ENCODE results near the gene HSPH1. TPM values are rescaled to one million over a fixed set of nuclear protein-coding genes. Genes with fewer than 3 reads are reported as not detected.

Gene HSPH1
- total and polyA plus RNA-seq, 2 of the 13 experiments (the other 11 are each of a cell fraction or from before 2014, with no cell fraction given), result 13.0 to 62.9 TPM

DNA sequence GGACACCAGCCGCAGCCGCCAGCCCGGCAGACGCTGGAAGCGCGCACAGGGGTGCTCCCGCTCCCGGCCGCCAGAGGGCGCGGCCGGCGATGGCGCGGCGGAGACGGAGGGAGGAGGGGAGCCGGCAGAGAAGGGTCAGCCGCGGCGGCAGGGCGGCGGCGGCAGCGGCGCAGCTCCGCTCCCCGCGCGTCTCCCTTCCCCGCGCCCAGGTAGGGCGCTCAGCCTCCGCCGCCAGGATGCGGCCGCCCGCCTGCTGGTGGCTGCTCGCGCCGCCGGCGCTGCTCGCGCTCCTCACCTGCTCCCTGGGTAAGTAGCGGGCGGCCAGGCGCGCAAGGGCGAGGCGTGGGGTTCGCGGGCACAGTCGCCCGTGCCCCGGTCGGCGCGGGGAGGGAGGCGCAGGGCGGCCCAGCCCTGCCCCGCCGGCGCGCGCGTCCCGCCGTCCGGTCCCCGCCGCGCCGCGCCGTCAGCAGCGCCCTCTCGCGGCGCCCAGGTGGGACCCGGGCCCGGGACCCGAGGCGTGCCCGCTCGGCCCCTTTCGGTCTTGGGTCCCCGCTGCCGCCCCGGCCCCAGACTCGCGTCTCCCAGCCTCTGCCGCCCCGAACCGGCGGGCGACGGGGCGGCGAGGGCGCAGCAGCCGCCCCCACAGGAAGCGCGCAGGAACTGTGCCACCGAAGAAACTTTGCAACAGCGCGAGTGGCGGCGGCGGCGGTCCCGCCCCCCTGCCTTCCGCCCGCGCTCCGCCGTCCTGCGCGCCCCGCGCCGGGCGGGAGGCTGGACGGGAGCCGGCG, 38.3 kb upstream of the HSPH1 start, which contains the start of gene B3GLCT (continued):
- TF ChIP-seq, protein P1, sequence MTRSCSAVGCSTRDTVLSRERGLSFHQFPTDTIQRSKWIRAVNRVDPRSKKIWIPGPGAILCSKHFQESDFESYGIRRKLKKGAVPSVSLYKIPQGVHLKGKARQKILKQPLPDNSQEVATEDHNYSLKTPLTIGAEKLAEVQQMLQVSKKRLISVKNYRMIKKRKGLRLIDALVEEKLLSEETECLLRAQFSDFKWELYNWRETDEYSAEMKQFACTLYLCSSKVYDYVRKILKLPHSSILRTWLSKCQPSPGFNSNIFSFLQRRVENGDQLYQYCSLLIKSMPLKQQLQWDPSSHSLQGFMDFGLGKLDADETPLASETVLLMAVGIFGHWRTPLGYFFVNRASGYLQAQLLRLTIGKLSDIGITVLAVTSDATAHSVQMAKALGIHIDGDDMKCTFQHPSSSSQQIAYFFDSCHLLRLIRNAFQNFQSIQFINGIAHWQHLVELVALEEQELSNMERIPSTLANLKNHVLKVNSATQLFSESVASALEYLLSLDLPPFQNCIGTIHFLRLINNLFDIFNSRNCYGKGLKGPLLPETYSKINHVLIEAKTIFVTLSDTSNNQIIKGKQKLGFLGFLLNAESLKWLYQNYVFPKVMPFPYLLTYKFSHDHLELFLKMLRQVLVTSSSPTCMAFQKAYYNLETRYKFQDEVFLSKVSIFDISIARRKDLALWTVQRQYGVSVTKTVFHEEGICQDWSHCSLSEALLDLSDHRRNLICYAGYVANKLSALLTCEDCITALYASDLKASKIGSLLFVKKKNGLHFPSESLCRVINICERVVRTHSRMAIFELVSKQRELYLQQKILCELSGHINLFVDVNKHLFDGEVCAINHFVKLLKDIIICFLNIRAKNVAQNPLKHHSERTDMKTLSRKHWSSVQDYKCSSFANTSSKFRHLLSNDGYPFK (CRISPR knock-in tag; IDR thresholded peaks at IDR 0.05; ENCODE audit: borderline replicate concordance), result no peak
- TF ChIP-seq NFE2L2 (IDR thresholded peaks at IDR 0.05; ENCODE audit: low read length), result no peak
- peak; percentile 55 for TF ChIP-seq RBFOX2 (IDR thresholded peaks at IDR 0.05; ENCODE audit: low read depth, low read length)
- peak; percentile 93 for TF ChIP-seq SKI (IDR thresholded peaks at IDR 0.05; ENCODE audit: partially characterized antibody)
- no peak for TF ChIP-seq SCMH1 (CRISPR knock-in tag; IDR thresholded peaks at IDR 0.05; ENCODE audit: borderline replicate concordance)
- TF ChIP-seq KAT8 (CRISPR knock-in tag; IDR thresholded peaks at IDR 0.05), result no peak
- TF ChIP-seq MXD4 (CRISPR knock-in tag; IDR thresholded peaks at IDR 0.05), result no peak
- TF ChIP-seq NFRKB (IDR thresholded peaks at IDR 0.05), result no peak
- no peak for TF ChIP-seq SSRP1 (CRISPR knock-in tag; IDR thresholded peaks at IDR 0.05)
- no peak for TF ChIP-seq ZNF558 (CRISPR knock-in tag; IDR thresholded peaks at IDR 0.05; ENCODE audit: borderline replicate concordance)
- TF ChIP-seq, protein P2, sequence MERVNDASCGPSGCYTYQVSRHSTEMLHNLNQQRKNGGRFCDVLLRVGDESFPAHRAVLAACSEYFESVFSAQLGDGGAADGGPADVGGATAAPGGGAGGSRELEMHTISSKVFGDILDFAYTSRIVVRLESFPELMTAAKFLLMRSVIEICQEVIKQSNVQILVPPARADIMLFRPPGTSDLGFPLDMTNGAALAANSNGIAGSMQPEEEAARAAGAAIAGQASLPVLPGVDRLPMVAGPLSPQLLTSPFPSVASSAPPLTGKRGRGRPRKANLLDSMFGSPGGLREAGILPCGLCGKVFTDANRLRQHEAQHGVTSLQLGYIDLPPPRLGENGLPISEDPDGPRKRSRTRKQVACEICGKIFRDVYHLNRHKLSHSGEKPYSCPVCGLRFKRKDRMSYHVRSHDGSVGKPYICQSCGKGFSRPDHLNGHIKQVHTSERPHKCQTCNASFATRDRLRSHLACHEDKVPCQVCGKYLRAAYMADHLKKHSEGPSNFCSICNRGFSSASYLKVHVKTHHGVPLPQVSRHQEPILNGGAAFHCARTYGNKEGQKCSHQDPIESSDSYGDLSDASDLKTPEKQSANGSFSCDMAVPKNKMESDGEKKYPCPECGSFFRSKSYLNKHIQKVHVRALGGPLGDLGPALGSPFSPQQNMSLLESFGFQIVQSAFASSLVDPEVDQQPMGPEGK (CRISPR knock-in tag; IDR thresholded peaks at IDR 0.05), result peak; percentile 27; the same call in 1 of the 2 replicates
- TF ChIP-seq, protein P3, sequence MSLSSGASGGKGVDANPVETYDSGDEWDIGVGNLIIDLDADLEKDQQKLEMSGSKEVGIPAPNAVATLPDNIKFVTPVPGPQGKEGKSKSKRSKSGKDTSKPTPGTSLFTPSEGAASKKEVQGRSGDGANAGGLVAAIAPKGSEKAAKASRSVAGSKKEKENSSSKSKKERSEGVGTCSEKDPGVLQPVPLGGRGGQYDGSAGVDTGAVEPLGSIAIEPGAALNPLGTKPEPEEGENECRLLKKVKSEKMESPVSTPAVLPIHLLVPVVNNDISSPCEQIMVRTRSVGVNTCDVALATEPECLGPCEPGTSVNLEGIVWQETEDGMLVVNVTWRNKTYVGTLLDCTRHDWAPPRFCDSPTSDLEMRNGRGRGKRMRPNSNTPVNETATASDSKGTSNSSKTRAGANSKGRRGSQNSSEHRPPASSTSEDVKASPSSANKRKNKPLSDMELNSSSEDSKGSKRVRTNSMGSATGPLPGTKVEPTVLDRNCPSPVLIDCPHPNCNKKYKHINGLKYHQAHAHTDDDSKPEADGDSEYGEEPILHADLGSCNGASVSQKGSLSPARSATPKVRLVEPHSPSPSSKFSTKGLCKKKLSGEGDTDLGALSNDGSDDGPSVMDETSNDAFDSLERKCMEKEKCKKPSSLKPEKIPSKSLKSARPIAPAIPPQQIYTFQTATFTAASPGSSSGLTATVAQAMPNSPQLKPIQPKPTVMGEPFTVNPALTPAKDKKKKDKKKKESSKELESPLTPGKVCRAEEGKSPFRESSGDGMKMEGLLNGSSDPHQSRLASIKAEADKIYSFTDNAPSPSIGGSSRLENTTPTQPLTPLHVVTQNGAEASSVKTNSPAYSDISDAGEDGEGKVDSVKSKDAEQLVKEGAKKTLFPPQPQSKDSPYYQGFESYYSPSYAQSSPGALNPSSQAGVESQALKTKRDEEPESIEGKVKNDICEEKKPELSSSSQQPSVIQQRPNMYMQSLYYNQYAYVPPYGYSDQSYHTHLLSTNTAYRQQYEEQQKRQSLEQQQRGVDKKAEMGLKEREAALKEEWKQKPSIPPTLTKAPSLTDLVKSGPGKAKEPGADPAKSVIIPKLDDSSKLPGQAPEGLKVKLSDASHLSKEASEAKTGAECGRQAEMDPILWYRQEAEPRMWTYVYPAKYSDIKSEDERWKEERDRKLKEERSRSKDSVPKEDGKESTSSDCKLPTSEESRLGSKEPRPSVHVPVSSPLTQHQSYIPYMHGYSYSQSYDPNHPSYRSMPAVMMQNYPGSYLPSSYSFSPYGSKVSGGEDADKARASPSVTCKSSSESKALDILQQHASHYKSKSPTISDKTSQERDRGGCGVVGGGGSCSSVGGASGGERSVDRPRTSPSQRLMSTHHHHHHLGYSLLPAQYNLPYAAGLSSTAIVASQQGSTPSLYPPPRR (CRISPR knock-in tag; IDR thresholded peaks at IDR 0.05; ENCODE audit: borderline replicate concordance), result no peak
- TF ChIP-seq YY1 (IDR thresholded peaks at IDR 0.05; ENCODE audit: insufficient read depth, insufficient replicate concordance, low read depth, low read length), result peak; percentile 75
- TF ChIP-seq, protein P4, sequence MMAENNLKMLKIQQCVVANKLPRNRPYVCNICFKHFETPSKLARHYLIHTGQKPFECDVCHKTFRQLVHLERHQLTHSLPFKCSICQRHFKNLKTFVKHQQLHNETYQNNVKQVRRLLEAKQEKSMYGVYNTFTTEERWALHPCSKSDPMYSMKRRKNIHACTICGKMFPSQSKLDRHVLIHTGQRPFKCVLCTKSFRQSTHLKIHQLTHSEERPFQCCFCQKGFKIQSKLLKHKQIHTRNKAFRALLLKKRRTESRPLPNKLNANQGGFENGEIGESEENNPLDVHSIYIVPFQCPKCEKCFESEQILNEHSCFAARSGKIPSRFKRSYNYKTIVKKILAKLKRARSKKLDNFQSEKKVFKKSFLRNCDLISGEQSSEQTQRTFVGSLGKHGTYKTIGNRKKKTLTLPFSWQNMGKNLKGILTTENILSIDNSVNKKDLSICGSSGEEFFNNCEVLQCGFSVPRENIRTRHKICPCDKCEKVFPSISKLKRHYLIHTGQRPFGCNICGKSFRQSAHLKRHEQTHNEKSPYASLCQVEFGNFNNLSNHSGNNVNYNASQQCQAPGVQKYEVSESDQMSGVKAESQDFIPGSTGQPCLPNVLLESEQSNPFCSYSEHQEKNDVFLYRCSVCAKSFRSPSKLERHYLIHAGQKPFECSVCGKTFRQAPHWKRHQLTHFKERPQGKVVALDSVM (CRISPR knock-in tag; IDR thresholded peaks at IDR 0.05), result no peak; the same call in 1 of the 2 replicates
- TF ChIP-seq ZNF564 (CRISPR knock-in tag; IDR thresholded peaks at IDR 0.05), result 0 out of 2 replicates have a peak, but pooled peaks have one; percentile 42

Measured in HepG2 (cell line).